Activated B cell treated with CpG ODN at 0.5 μM for 24 hours (primary cell): ENCODE measurements around the gene BCL11B. TPM values are rescaled to one million over a fixed set of nuclear protein-coding genes. Genes with fewer than 3 reads are reported as not detected.

ENCODE experiments used
- ATAC-seq: fragments of 200-7000 bp; cut with Tn5 transposase; one replicate; pipeline ENCODE4 v1.10.0; 2021; ENCODE audit warnings: low read depth, mild to moderate bottlenecking, moderate library complexity
- CTCF ChIA-PET: fragments of 350-600 bp; sonication (Branson Sonifier 250); formaldehyde crosslinking; loops from one replicate; lab custom pipeline; 2021; ENCODE audit warnings: antibody characterized with exemption; lab: Charles Lee
- POLR2A ChIA-PET: fragments of 350-600 bp; sonication (Branson Sonifier 250); formaldehyde crosslinking; loops from one replicate; lab custom pipeline; 2021; ENCODE audit warnings: antibody characterized with exemption; lab: Charles Lee
- DNase-seq: peaks from one replicate; pipeline ENCODE4 v3.0.0; 2022
- H3K27ac Mint-ChIP-seq: one replicate; pipeline ENCODE4 v1.8.0; 2020; ENCODE audit warnings: mixed read lengths
- H3K27me3 Mint-ChIP-seq: one replicate; pipeline ENCODE4 v1.8.0; 2021; ENCODE audit warnings: mixed read lengths
- H3K36me3 Mint-ChIP-seq: one replicate; pipeline ENCODE4 v1.8.0; 2021; ENCODE audit warnings: low read depth, mixed read lengths
- H3K4me1 Mint-ChIP-seq: one replicate; pipeline ENCODE4 v1.8.0; 2021; ENCODE audit warnings: mixed read lengths
- H3K4me3 Mint-ChIP-seq: one replicate; pipeline ENCODE4 v1.8.0; 2020; ENCODE audit warnings: mild to moderate bottlenecking, mixed read lengths
- H3K9me3 Mint-ChIP-seq: one replicate; pipeline ENCODE4 v1.8.0; 2020; ENCODE audit warnings: mixed read lengths
- CTCF ChIP-seq: fragments of 200-600 bp; IDR thresholded peaks from one replicate; pipeline ENCODE4 v1.8.0; 2022; ENCODE audit warnings: antibody characterized with exemption, mild to moderate bottlenecking
- intact Hi-C: fragments of 100-400 bp; cut with micrococcal nuclease; formaldehyde crosslinking; loops from one replicate; pipeline ENCODE4 v1.15.1; 2024
- total RNA-seq: library from RNA; stranded (reverse); gene quantifications from 2 replicates; pipeline ENCODE4 v1.2.3, GENCODE V29; 2022

The BCL11B gene
- total RNA-seq, 1 donor from 2014 or later, result 0.13 TPM

GRCh38 chr14:99252940-99253868, 18.8 kb downstream of the BCL11B start:
- no peak for TF ChIP-seq CTCF
- ATAC-seq (no peak), DNase-seq (no peak)
- intact Hi-C loops, result no loop called here
- Mint-ChIP-seq H3K27me3 (peaks cover 23% of the 10 kb centered on the region), H3K27ac (no peak overlapping the region), H3K36me3 (no peaks in the 10 kb centered on the region), H3K4me1 (no peaks in the 10 kb centered on the region), H3K9me3 (no peaks in the 10 kb centered on the region), H3K4me3 (no peak overlapping the region)
- ChIA-PET POLR2A (no interaction called here), CTCF (interaction anchor here (1.8 kb wide), 1 partner anchor 13 kb away, joined by 4 read pairs; no protein-coding TSS in a partner anchor)

- H3K27me3 Mint-ChIP-seq, result peaks cover 23% of the 10 kb centered on the region
- TF ChIP-seq CTCF, result no peak
- H3K36me3 Mint-ChIP-seq, result no peaks in the 10 kb centered on the region
- no peak for DNase-seq
- CTCF ChIA-PET, result no interaction called here
- POLR2A ChIA-PET, result no interaction called here
- H3K4me1 Mint-ChIP-seq, result no peaks in the 10 kb centered on the region
- H3K9me3 Mint-ChIP-seq, result no peaks in the 10 kb centered on the region
- ATAC-seq, result no peak
- intact Hi-C loops, result no loop called here
- no peak overlapping the region for H3K4me3 Mint-ChIP-seq
- H3K27ac Mint-ChIP-seq, result no peak overlapping the region
These were observed 19.5 kb downstream of the BCL11B start for GRCh38 chr14:99252443-99252939.

GRCh38 chr14:99251721-99252120, 20.3 kb downstream of the BCL11B start:
- Mint-ChIP-seq H3K4me3 (no peak overlapping the region), H3K4me1 (no peaks in the 10 kb centered on the region)

GRCh38 chr14:99250636-99251208, 21.3 kb downstream of the BCL11B start:
- CTCF ChIA-PET, result no interaction called here
- no peaks in the 10 kb centered on the region for H3K36me3 Mint-ChIP-seq
- POLR2A ChIA-PET, result no interaction called here
- H3K4me3 Mint-ChIP-seq, result no peak overlapping the region
- H3K27ac Mint-ChIP-seq, result no peak overlapping the region
- no peak for TF ChIP-seq CTCF
- DNase-seq (no peak), ATAC-seq (no peak)
- intact Hi-C loops, result no loop called here
- H3K4me1 Mint-ChIP-seq, result no peaks in the 10 kb centered on the region
- H3K27me3 Mint-ChIP-seq, result peaks cover 28% of the 10 kb centered on the region
- H3K9me3 Mint-ChIP-seq, result no peaks in the 10 kb centered on the region

More at GRCh38 chr14:99251721-99252120, 20.3 kb downstream of the BCL11B start:
- CTCF ChIA-PET, result no interaction called here
- Mint-ChIP-seq H3K36me3 (no peaks in the 10 kb centered on the region), H3K27ac (no peak overlapping the region), H3K9me3 (no peaks in the 10 kb centered on the region), H3K27me3 (peaks cover 26% of the 10 kb centered on the region)
- DNase-seq (no peak), ATAC-seq (no peak)
- intact Hi-C loops, result no loop called here
- no peak for TF ChIP-seq CTCF
- POLR2A ChIA-PET, result no interaction called here

GRCh38 chr14:99249389-99249788, 22.6 kb downstream of the BCL11B start:
- no peaks in the 10 kb centered on the region for H3K9me3 Mint-ChIP-seq
- no peak for TF ChIP-seq CTCF
- no peaks in the 10 kb centered on the region for H3K36me3 Mint-ChIP-seq
- H3K27ac Mint-ChIP-seq, result no peak overlapping the region
- ATAC-seq (no peak), DNase-seq (no peak)
- peaks cover 36% of the 10 kb centered on the region for H3K27me3 Mint-ChIP-seq
- POLR2A ChIA-PET, result no interaction called here
- intact Hi-C loops, result no loop called here
- H3K4me3 Mint-ChIP-seq, result no peak overlapping the region
- CTCF ChIA-PET, result no interaction called here
- no peaks in the 10 kb centered on the region for H3K4me1 Mint-ChIP-seq
